NCI-H526 treated with DMSO at 0.1 percent for 48 hours (cell line): ENCODE measurements around the gene PTGIS.

Experiments used
- DNase-seq: peaks from one replicate; lab custom pipeline; 2025; lab: John Stamatoyannopoulos, UW

The PTGIS gene

GRCh38 chr20:49470922-49471321 is 97.0 kb downstream of the PTGIS start:
- DNase-seq = no peak

- DNase-seq = no peak
These were observed 98.9 kb downstream of the PTGIS start for GRCh38 chr20:49469060-49469459.

- DNase-seq = no peak
These were observed 99.5 kb downstream of the PTGIS start for GRCh38 chr20:49468412-49468811.

GRCh38 chr20:49466114-49466912 is 101.6 kb downstream of the PTGIS start:
- no peak for DNase-seq

GRCh38 chr20:49464556-49464955 is 103.4 kb downstream of the PTGIS start:
- DNase-seq = no peak

- no peak for DNase-seq
These were observed 105.3 kb downstream of the PTGIS start for GRCh38 chr20:49462626-49463025.

GRCh38 chr20:49461894-49462620 is 105.9 kb downstream of the PTGIS start:
- DNase-seq = no peak

GRCh38 chr20:49460916-49461315 is 107.0 kb downstream of the PTGIS start:
- DNase-seq = no peak

- no peak for DNase-seq
These were observed 107.8 kb downstream of the PTGIS start for GRCh38 chr20:49460131-49460530.

- no peak for DNase-seq
These were observed 108.3 kb downstream of the PTGIS start for GRCh38 chr20:49459684-49460083.

- DNase-seq = no peak
These were observed 110.5 kb downstream of the PTGIS start for GRCh38 chr20:49457444-49457843.

- no peak for DNase-seq
These were observed 111.3 kb downstream of the PTGIS start for GRCh38 chr20:49456646-49457045.

GRCh38 chr20:49455691-49456090 is 112.2 kb downstream of the PTGIS start:
- no peak for DNase-seq
